HCT116 (cell line): Measurements from ENCODE around the gene PTS.

Source experiments
- CTCF ChIP-seq, 3 experiments: fragments of 200-600 bp in 1 of 3; sonication (generic) in 1 of 3; IDR thresholded peaks in 2 of 3; conservative IDR thresholded peaks in 1 of 3; 2 replicates each; pipeline ENCODE4 v1.5.1; 2012 to 2017; ENCODE audit warnings: low read depth in 2 of 3, low read length in 2 of 3, antibody characterized with exemption in 1 of 3, borderline replicate concordance in 1 of 3, control low read depth in 1 of 3, mild to moderate bottlenecking in 1 of 3, mixed read lengths in 1 of 3, mixed run types in 1 of 3, moderate library complexity in 1 of 3; ENCODE audit not compliant: insufficient read depth in 1 of 3
- EGR1 ChIP-seq: IDR thresholded peaks from 2 replicates; pipeline ENCODE4 v1.6.1; 2012; ENCODE audit warnings: low read depth
- EZH2 ChIP-seq: fragments of 200-600 bp; sonication (generic); IDR thresholded peaks from 2 replicates; pipeline ENCODE4 v1.6.1; 2017; ENCODE audit warnings: antibody characterized with exemption, mixed run types
- JUND ChIP-seq: IDR thresholded peaks from 2 replicates; pipeline ENCODE4 v1.6.1; 2012
- POLR2AphosphoS5 ChIP-seq: IDR thresholded peaks from 2 replicates; pipeline ENCODE4 v1.6.1; 2011; ENCODE audit warnings: mild to moderate bottlenecking, low read depth, low read length, moderate library complexity
- RAD21 ChIP-seq: IDR thresholded peaks from 2 replicates; pipeline ENCODE4 v1.6.1; 2012; ENCODE audit warnings: low read depth, mild to moderate bottlenecking
- SIN3A ChIP-seq: IDR thresholded peaks from 2 replicates; pipeline ENCODE4 v1.6.1; 2012; ENCODE audit warnings: low read depth
- YY1 ChIP-seq: IDR thresholded peaks from 2 replicates; pipeline ENCODE4 v1.6.1; 2011; ENCODE audit warnings: low read length, low read depth, moderate library complexity, mild to moderate bottlenecking; ENCODE audit not compliant: insufficient replicate concordance; ENCODE audit errors: extremely low read depth
- TF ChIP-seq, protein P1 (sequence below): IDR thresholded peaks from 2 replicates; pipeline ENCODE4 v1.6.1; 2012

GRCh38 chr11:112281726-112282125 lies 55.5 kb downstream of the PTS start:
- TF ChIP-seq CTCF (IDR thresholded peaks at IDR 0.05 in 2 of 3, conservative IDR thresholded peaks at IDR 0.05 in 1 of 3; ENCODE audit: borderline replicate concordance in 1 of 3, insufficient read depth in 1 of 3, low read depth in 2 of 3, low read length in 2 of 3), result no peak
- TF ChIP-seq SIN3A, result no peak
- TF ChIP-seq YY1, result no peak
- TF ChIP-seq POLR2AphosphoS5, result no peak
- TF ChIP-seq, protein P1, sequence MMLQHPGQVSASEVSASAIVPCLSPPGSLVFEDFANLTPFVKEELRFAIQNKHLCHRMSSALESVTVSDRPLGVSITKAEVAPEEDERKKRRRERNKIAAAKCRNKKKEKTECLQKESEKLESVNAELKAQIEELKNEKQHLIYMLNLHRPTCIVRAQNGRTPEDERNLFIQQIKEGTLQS, result no peak
- no peak for TF ChIP-seq EZH2
- no peak for TF ChIP-seq EGR1
- no peak for TF ChIP-seq RAD21
- TF ChIP-seq JUND, result no peak
